ENCODE results near the gene ADAMTS19. TPM values are rescaled to one million over a fixed set of nuclear protein-coding genes. Genes with fewer than 3 reads are reported as not detected.

ADAMTS19 gene
- total and polyA plus RNA-seq, 9 of the 15 experiments (the other 6 are each of a cell fraction or from before 2014, with no cell fraction given) = not detected

GRCh38 chr5:129689045-129689444 is 228.9 kb downstream of the ADAMTS19 start:
- Histone ChIP-seq H3K9me3 (replicated peaks; ENCODE audit: control insufficient read depth, insufficient read depth, low read depth, low read length) (no peaks in the 10 kb centered on the region), H3K27me3 (ENCODE audit: control insufficient read depth in 2 of 2, insufficient read depth in 2 of 2, low read length in 2 of 2) (no peaks in the 10 kb centered on the region), H3K9me1 (ENCODE audit: control insufficient read depth, insufficient read depth, low read length) (no peaks in the 10 kb centered on the region), H3K4me3 (no peak overlapping the region), H4K20me1 (replicated peaks; ENCODE audit: control insufficient read depth, insufficient read depth, low read length) (no peaks in the 10 kb centered on the region), H2AFZ (ENCODE audit: low read depth, low read length) (no peak overlapping the region), H3K36me3 (ENCODE audit: control insufficient read depth, insufficient read depth, low read length) (no peaks in the 10 kb centered on the region), H3K4me1 (replicated peaks in 1 of 2; ENCODE audit: control insufficient read depth in 2 of 2, insufficient read depth in 2 of 2, low read length in 2 of 2) (no peaks in the 10 kb centered on the region), H3K4me2 (ENCODE audit: insufficient read depth, low read length) (no peak overlapping the region), H3K27ac (ENCODE audit: extremely low read depth, low read depth, low read length) (no peak overlapping the region), H3K79me2 (ENCODE audit: control insufficient read depth, insufficient read depth, low read length) (no peaks in the 10 kb centered on the region), H3K9ac (ENCODE audit: insufficient read depth in 1 of 2, low read depth in 2 of 2, low read length in 2 of 2) (no peak overlapping the region)
- no peak for ATAC-seq
- POLR2A ChIA-PET = no interaction called here
- CTCF ChIA-PET (ENCODE audit: low intra/inter-chr PET ratio) = no interaction called here
- intact Hi-C loops (cut with micrococcal nuclease) (no loop called here), in situ Hi-C loops (cut with MboI) (no loop called here)
- BruUV-seq (replicated peaks) = no TSS peak
- DNase-seq (ENCODE audit: extremely low read depth in 1 of 4, low spot score in 3 of 4) = no peak
- no peak for FAIRE-seq
- TF ChIP-seq POLR2A (conservative IDR thresholded peaks at IDR 0.05) (no peak), ZNF77 (CRISPR knock-in tag; IDR thresholded peaks at IDR 0.05) (no peak), FOXP1 (CRISPR knock-in tag; IDR thresholded peaks at IDR 0.05) (no peak), PPARD (CRISPR knock-in tag; IDR thresholded peaks at IDR 0.05) (no peak), IFI16 (CRISPR knock-in tag; IDR thresholded peaks at IDR 0.05) (no peak), RFX5 (IDR thresholded peaks at IDR 0.05; ENCODE audit: low read depth, low read length) (no peak)
- TF ChIP-seq, protein P1, sequence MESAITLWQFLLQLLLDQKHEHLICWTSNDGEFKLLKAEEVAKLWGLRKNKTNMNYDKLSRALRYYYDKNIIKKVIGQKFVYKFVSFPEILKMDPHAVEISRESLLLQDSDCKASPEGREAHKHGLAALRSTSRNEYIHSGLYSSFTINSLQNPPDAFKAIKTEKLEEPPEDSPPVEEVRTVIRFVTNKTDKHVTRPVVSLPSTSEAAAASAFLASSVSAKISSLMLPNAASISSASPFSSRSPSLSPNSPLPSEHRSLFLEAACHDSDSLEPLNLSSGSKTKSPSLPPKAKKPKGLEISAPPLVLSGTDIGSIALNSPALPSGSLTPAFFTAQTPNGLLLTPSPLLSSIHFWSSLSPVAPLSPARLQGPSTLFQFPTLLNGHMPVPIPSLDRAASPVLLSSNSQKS (CRISPR knock-in tag; IDR thresholded peaks at IDR 0.05) = no peak
- TF ChIP-seq, protein P2, sequence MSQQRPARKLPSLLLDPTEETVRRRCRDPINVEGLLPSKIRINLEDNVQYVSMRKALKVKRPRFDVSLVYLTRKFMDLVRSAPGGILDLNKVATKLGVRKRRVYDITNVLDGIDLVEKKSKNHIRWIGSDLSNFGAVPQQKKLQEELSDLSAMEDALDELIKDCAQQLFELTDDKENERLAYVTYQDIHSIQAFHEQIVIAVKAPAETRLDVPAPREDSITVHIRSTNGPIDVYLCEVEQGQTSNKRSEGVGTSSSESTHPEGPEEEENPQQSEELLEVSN (IDR thresholded peaks at IDR 0.05; ENCODE audit: borderline replicate concordance in 1 of 2, extremely low read depth in 1 of 2, insufficient read depth in 1 of 2, insufficient read length in 1 of 2, low read depth in 1 of 2, low read length in 1 of 2, poor library complexity in 1 of 2, severe bottlenecking in 1 of 2) = no peak

All from K562 (cell line).